Measurements from ENCODE around the gene FAM83F.

FAM83F gene

GRCh38 chr22:40076702-40077645, 82.2 kb downstream of the FAM83F start:
- no peak for FAIRE-seq

GRCh38 chr22:40077646-40078016, 82.9 kb downstream of the FAM83F start:
- FAIRE-seq = no peak

- FAIRE-seq = no peak
These were observed 86.9 kb downstream of the FAM83F start for GRCh38 chr22:40081662-40082061.

GRCh38 chr22:40082184-40082583, 87.4 kb downstream of the FAM83F start:
- FAIRE-seq = no peak

- no peak for FAIRE-seq
These were observed 89.0 kb downstream of the FAM83F start for GRCh38 chr22:40083794-40084193.

- no peak for FAIRE-seq
These were observed 89.5 kb downstream of the FAM83F start for GRCh38 chr22:40084246-40084645.

DNA sequence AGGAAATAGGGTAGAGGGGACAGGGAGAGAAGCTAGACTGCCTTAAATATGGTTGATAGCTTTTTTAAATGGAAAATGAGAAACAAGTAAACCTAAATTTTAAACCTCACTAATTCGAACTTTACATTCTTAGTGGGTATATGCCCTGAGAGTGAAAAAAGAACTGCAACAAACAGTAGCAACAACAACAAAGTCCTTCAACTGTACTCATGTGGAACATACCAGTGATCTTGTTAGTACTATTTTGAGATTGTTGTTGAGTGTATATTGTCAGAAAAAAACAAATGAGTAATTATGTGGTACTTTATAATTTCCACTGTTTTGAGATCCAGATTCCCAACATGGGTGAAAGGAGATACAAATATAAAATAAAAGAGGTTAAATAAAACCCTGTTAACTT, 94.1 kb downstream of the FAM83F start:
- FAIRE-seq = no peak

Data from G401.6 (cell line).